ENCODE data around the gene AP1B1. TPM values are rescaled to one million over a fixed set of nuclear protein-coding genes. Genes with fewer than 3 reads are reported as not detected.
A peak's percentile ranks its signal among the peaks of the same experiment; 100 is the strongest.

Gene AP1B1
- total RNA-seq, 1 experiment from 2014 or later = 101 TPM

GRCh38 chr22:29330291-29330690 lies 58.1 kb downstream of the AP1B1 start:
- CTCF ChIA-PET = no interaction called here

DNA sequence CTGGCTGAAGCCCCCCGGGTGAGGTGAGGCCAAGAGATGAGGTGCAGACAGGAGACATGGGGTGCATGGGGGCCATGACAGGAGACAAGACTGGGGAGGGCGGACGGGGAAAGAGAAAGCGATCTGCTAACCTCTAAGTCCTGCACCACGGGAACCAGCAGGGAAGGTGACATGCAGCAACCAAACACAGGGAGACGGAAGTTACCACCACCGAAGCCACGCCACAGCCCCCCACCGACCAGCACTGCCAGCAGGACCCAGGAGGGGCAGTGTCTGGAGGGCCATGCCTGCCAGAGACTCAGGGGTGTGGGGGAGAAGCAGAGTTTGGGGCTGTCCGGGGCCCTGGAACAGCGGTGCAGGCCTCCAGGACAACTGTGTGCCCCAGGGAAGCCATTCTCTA lies 58.8 kb downstream of the AP1B1 start:
- Mint-ChIP-seq H3K9me3 (ENCODE audit: unreplicated experiment) (no peaks in the 10 kb centered on the region), H3K27me3 (ENCODE audit: insufficient read depth, unreplicated experiment) (no peaks in the 10 kb centered on the region), H3K4me3 (ENCODE audit: unreplicated experiment) (no peak overlapping the region), H3K27ac (ENCODE audit: unreplicated experiment) (no peak overlapping the region), H3K36me3 (ENCODE audit: insufficient read depth, unreplicated experiment) (peaks cover 14% of the 10 kb centered on the region), H3K4me1 (ENCODE audit: low read depth, unreplicated experiment) (no peaks in the 10 kb centered on the region)
- TF ChIP-seq CTCF (IDR thresholded peaks at IDR 0.05; ENCODE audit: insufficient read depth in 1 of 2, low read depth in 1 of 2, low read length in 1 of 2, severe bottlenecking in 1 of 2, unreplicated experiment in 1 of 2) = no peak
- no peak overlapping the region for H3K4me3 ChIP-seq (ENCODE audit: low read depth, low read length)
- H3K9me3 ChIP-seq = no peaks in the 10 kb centered on the region
- intact Hi-C loops (cut with micrococcal nuclease; ENCODE audit: unreplicated experiment) = no loop called here
- no TSS peak for BruUV-seq (replicated peaks)
- H3K27me3 ChIP-seq (replicated peaks; ENCODE audit: control insufficient read depth, insufficient read depth, low read length) = no peaks in the 10 kb centered on the region
- DNase-seq = no peak
- no peaks in the 10 kb centered on the region; the same call in none of the 2 replicates for H3K36me3 ChIP-seq (ENCODE audit: control insufficient read depth, insufficient read depth, low read length)
- ChIA-PET CTCF (no interaction called here), POLR2A (no interaction called here)
- H3K4me1 ChIP-seq = no peaks in the 10 kb centered on the region

More at GRCh38 chr22:29330291-29330690, 58.1 kb downstream of the AP1B1 start:
- Mint-ChIP-seq H3K27ac (ENCODE audit: unreplicated experiment) (no peak overlapping the region), H3K27me3 (ENCODE audit: insufficient read depth, unreplicated experiment) (no peaks in the 10 kb centered on the region), H3K9me3 (ENCODE audit: unreplicated experiment) (no peaks in the 10 kb centered on the region), H3K4me3 (ENCODE audit: unreplicated experiment) (no peak overlapping the region), H3K4me1 (ENCODE audit: low read depth, unreplicated experiment) (no peaks in the 10 kb centered on the region), H3K36me3 (ENCODE audit: insufficient read depth, unreplicated experiment) (peaks cover 14% of the 10 kb centered on the region)
- POLR2A ChIA-PET = no interaction called here
- TF ChIP-seq CTCF (IDR thresholded peaks at IDR 0.05; ENCODE audit: insufficient read depth in 1 of 2, low read depth in 1 of 2, low read length in 1 of 2, severe bottlenecking in 1 of 2, unreplicated experiment in 1 of 2) = no peak
- no TSS peak for BruUV-seq (replicated peaks)
- no peaks in the 10 kb centered on the region for H3K9me3 ChIP-seq
- no peaks in the 10 kb centered on the region for H3K4me1 ChIP-seq
- intact Hi-C loops (cut with micrococcal nuclease; ENCODE audit: unreplicated experiment) = no loop called here
- no peaks in the 10 kb centered on the region; the same call in none of the 2 replicates for H3K36me3 ChIP-seq (ENCODE audit: control insufficient read depth, insufficient read depth, low read length)
- no peak for DNase-seq
- no peaks in the 10 kb centered on the region for H3K27me3 ChIP-seq (replicated peaks; ENCODE audit: control insufficient read depth, insufficient read depth, low read length)
- H3K4me3 ChIP-seq (ENCODE audit: low read depth, low read length) = no peak overlapping the region

DNA sequence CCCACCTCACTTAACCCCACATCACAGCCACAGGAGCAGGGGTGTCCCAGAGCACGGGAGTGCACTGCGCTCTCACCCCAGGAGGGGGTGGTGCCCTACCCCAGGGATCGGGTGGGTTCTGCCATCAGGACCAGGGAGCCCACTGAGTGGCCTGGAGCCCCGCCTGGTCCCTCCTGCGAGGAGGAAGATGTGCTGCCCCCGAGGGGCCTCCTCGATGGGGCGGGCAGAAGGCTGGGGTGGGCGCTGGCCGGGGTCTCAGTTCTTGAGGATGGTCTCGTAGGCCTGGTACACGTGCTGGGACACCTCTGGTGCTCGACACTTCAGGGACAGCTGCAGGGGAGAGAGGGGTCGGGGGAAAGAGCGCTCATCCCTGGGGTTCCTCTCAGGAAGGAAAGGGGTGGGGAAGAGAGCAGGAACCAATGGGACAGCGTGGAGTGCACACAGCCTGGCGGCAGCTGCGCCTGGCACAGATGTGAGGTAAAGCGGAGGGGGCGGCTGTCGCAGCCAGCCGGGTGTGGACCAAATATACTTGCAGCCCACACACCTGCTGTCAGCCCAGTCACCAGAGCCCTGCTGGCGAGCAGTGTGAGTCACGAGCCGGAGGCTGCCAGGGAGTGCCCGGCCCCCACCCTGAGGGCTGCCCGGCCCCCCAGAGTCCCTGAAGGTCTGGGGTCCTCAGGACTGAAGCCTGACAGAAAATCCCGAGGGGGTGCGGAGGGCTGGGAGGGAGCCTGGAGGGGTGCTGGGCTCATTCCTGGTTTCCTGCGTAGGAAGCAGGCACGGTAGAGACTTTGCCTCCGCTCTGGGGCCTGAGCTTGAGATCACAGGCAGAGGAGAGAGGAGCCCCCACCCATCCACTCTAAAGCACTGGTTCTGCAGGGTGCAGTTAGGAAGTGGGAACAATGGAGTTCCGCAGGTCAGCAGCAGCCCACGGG lies 59.5 kb downstream of the AP1B1 start:
- Histone ChIP-seq H3K27me3 (replicated peaks; ENCODE audit: control insufficient read depth, insufficient read depth, low read length) (no peaks in the 10 kb centered on the region), H3K4me3 (ENCODE audit: low read depth, low read length) (no peak overlapping the region), H3K36me3 (ENCODE audit: control insufficient read depth, insufficient read depth, low read length) (no peaks in the 10 kb centered on the region; the same call in 1 of the 2 replicates), H3K9me3 (no peaks in the 10 kb centered on the region), H3K4me1 (no peaks in the 10 kb centered on the region)
- no TSS peak for BruUV-seq (replicated peaks)
- peak in 1 of 2 experiments; percentile 2 for TF ChIP-seq CTCF (IDR thresholded peaks at IDR 0.05; ENCODE audit: insufficient read depth in 1 of 2, low read depth in 1 of 2, low read length in 1 of 2, severe bottlenecking in 1 of 2, unreplicated experiment in 1 of 2)
- no peaks in the 10 kb centered on the region for H3K27me3 Mint-ChIP-seq (ENCODE audit: insufficient read depth, unreplicated experiment)
- intact Hi-C loops (cut with micrococcal nuclease; ENCODE audit: unreplicated experiment) = no loop called here
- peaks cover 14% of the 10 kb centered on the region for H3K36me3 Mint-ChIP-seq (ENCODE audit: insufficient read depth, unreplicated experiment)
- H3K4me1 Mint-ChIP-seq (ENCODE audit: low read depth, unreplicated experiment) = no peaks in the 10 kb centered on the region
- no peak for DNase-seq
- H3K9me3 Mint-ChIP-seq (ENCODE audit: unreplicated experiment) = no peaks in the 10 kb centered on the region
- POLR2A ChIA-PET = no interaction called here
- H3K27ac Mint-ChIP-seq (ENCODE audit: unreplicated experiment) = no peak overlapping the region
- CTCF ChIA-PET = interaction anchor here (1.5 kb wide), 1 partner anchor 22 kb away, joined by 4 read pairs; the partner anchor contains the start of gene GAS2L1
- H3K4me3 Mint-ChIP-seq (ENCODE audit: unreplicated experiment) = no peak overlapping the region
